Choroid plexus epithelial cell (primary cell): Measurements from ENCODE around the gene GLRX2.
A peak's percentile ranks its signal among the peaks of the same experiment; 100 is the strongest.

ENCODE experiments used
- DNase-seq: peaks from one replicate; pipeline ENCODE4 v3.0.0-alpha.2; 2010; ENCODE audit warnings: low read depth
- H3K4me3 ChIP-seq: 2 replicates; pipeline ENCODE4 v1.5.1; 2011; ENCODE audit warnings: low read depth, mild to moderate bottlenecking, control low read depth, low read length, moderate library complexity
- CTCF ChIP-seq: conservative IDR thresholded peaks from 2 replicates; pipeline ENCODE4 v1.5.1; 2011; ENCODE audit warnings: low read depth, mild to moderate bottlenecking, control low read depth, inconsistent platforms, low read length, moderate library complexity

GLRX2 gene

GRCh38 chr1:193111641-193112090, 6.5 kb upstream of the GLRX2 start:
- DNase-seq = peak; percentile 91
- no peak for TF ChIP-seq CTCF
- no peak overlapping the region for H3K4me3 ChIP-seq

DNA sequence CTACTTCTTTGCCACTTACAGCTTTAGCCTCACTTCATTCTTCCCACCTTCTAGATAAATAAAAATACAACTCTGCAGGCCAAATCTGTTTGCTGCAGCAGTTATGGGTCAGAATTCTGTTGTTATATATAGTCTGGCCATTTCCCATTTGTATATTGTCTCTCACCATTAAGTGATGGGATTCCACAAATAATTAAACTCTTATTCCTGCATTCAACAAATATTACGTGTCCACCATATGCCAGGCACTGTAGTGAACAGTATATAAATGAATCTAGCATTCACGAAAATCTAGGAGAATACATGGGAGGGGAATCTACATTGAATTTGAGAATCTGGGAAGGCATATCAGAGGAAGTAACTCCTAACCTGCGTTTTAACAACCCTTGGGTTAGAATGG, 5.7 kb upstream of the GLRX2 start:
- no peak for DNase-seq

DNA sequence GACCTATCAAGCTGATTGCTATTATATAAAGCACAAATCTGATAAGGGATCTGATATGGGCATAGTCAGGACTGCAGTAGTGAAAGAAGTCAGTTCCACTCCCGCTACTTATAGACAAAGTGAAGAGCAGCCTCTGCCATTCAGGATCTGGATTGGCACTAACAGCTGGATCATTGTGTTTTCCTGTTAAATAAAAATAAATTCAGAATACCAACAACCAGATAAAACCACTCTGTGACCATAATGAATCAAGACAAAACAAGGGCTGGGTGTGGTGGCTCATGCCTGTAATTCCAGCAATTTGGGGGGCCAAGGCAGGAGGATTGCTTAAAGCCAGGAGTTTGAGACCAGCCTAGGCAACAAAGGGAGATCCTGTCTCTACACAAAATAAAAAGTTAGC, 5.0 kb upstream of the GLRX2 start:
- no peak for TF ChIP-seq CTCF
- no peak for DNase-seq
- no peak overlapping the region for H3K4me3 ChIP-seq

More for the DNA sequence above, 5.7 kb upstream of the GLRX2 start:
- TF ChIP-seq CTCF = no peak
- no peak overlapping the region for H3K4me3 ChIP-seq

GRCh38 chr1:193109619-193110018, 4.4 kb upstream of the GLRX2 start:
- no peak overlapping the region for H3K4me3 ChIP-seq
- DNase-seq = no peak
- TF ChIP-seq CTCF = no peak

- no peak overlapping the region for H3K4me3 ChIP-seq
- DNase-seq = no peak
- TF ChIP-seq CTCF = no peak
Measured at GRCh38 chr1:193108471-193108870, 3.3 kb upstream of the GLRX2 start.

- H3K4me3 ChIP-seq = peak overlapping the region; percentile 80
- DNase-seq = no peak
- no peak for TF ChIP-seq CTCF
Measured at GRCh38 chr1:193105821-193106177, 585 bp upstream of the GLRX2 start.

DNA sequence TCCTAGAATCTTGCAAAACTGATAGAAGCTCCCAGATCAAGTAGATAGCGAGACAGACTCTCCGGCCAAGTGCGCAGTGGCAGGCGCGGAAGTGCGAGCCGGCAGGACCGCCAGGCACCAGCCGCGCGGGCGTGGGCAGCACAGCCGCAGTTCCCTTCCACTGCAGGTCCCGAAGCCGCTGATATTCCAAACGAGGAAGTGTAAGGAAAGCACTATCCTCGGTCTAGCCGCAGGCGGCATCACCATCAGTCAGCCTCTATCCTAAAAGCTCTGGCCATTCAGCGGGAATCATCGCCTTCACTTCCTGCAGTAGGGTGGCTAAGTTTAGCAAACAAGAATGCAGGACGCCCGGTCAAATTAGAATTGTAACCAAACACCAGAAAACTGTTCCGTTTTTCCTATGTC, 710 bp downstream of the GLRX2 start:
- DNase-seq = peak; percentile 42
- H3K4me3 ChIP-seq = peak overlapping the region; percentile 80
- TF ChIP-seq CTCF = no peak
